GM12878 (cell line): Measurements from ENCODE around the gene DELE1. TPM values are rescaled to one million over a fixed set of nuclear protein-coding genes. Genes with fewer than 3 reads are reported as not detected.

ENCODE experiments used
- ATAC-seq: fragments of 200-7000 bp; cut with Tn5 transposase; 3 replicates; pipeline ENCODE4 v1.9.1; 2020; ENCODE audit warnings: mild to moderate bottlenecking, moderate library complexity
- BruUV-seq: library from RNA; stranded (reverse); fragments of 400-500 nt; replicated peaks from 2 replicates; lab custom pipeline; 2021; lab: Mats Ljungman, UMichigan
- CTCF ChIA-PET: fragments of 300-600 bp; sonication (Branson Sonifier 250); formaldehyde crosslinking; extraction: SDS; loops from one replicate; lab custom pipeline; 2021; ENCODE audit warnings: inconsistent platforms; lab: Yijun Ruan, JAX
- POLR2A ChIA-PET: fragments of 350-600 bp; formaldehyde crosslinking; extraction: SDS; loops from one replicate; lab custom pipeline; 2021; ENCODE audit warnings: inconsistent platforms; lab: Charles Lee
- RAD21 ChIA-PET: fragments of 300-600 bp; sonication (Branson Sonifier 250); formaldehyde crosslinking; loops from one replicate; lab custom pipeline; 2023; ENCODE audit warnings: antibody characterized with exemption; ENCODE audit not compliant: unreplicated experiment; lab: Charles Lee
- SMC1A ChIA-PET: fragments of 300-600 bp; sonication (Branson Sonifier 250); formaldehyde crosslinking; loops from one replicate; lab custom pipeline; 2023; ENCODE audit not compliant: unreplicated experiment, uncharacterized antibody; lab: Charles Lee
- DNase-seq: peaks from one replicate; pipeline ENCODE4 v3.0.0-alpha.2; 2011; ENCODE audit warnings: low read depth, low spot score
- FAIRE-seq: peaks from 3 replicates; lab custom pipeline; 2011; peaks lifted over from hg19 to GRCh38; lab: Jason Lieb, UNC
- H2AFZ ChIP-seq: 2 replicates; pipeline ENCODE4 v1.6.0; 2011; ENCODE audit warnings: low read depth, low read length, control low read depth; ENCODE audit not compliant: control insufficient read depth
- H3K27ac ChIP-seq: 2 replicates; pipeline ENCODE4 v1.5.1; 2011; ENCODE audit warnings: control low read depth; ENCODE audit not compliant: control insufficient read depth, insufficient read depth
- H3K27me3 ChIP-seq, 2 experiments: replicated peaks in 1 of 2; 2 replicates each; pipeline versions ENCODE4 v1.6.0 to v1.6.1; 2011; ENCODE audit warnings: low read length in 1 of 2; ENCODE audit not compliant: control insufficient read depth in 2 of 2, insufficient read depth in 2 of 2
- H3K36me3 ChIP-seq, 2 experiments: 2 replicates each; pipeline ENCODE4 v1.5.1; 2011; ENCODE audit warnings: low read length in 1 of 2; ENCODE audit not compliant: control insufficient read depth in 2 of 2, insufficient read depth in 2 of 2
- H3K4me1 ChIP-seq: 2 replicates; pipeline ENCODE4 v1.6.1; 2011; ENCODE audit warnings: mild to moderate bottlenecking, low read length, moderate library complexity, mixed read lengths; ENCODE audit not compliant: control insufficient read depth, insufficient read depth
- H3K4me2 ChIP-seq: 2 replicates; pipeline ENCODE4 v1.6.0; 2011; ENCODE audit warnings: control low read depth; ENCODE audit not compliant: control insufficient read depth, insufficient read depth
- H3K4me3 ChIP-seq: fragments of 200-600 bp; sonication (generic); 2 replicates; pipeline ENCODE4 v1.5.1; 2016
- H3K79me2 ChIP-seq: 2 replicates; pipeline ENCODE4 v1.6.0; 2011; ENCODE audit warnings: low read length; ENCODE audit not compliant: control insufficient read depth, insufficient read depth
- H3K9ac ChIP-seq: 2 replicates; pipeline ENCODE4 v1.8.0; 2011; ENCODE audit warnings: low read length, control low read depth, mixed read lengths; ENCODE audit not compliant: control insufficient read depth, insufficient read depth
- H3K9me3 ChIP-seq: replicated peaks from 3 replicates; pipeline ENCODE4 v1.5.1; 2011; ENCODE audit warnings: mild to moderate bottlenecking, low read length; ENCODE audit not compliant: control insufficient read depth, insufficient read depth
- H4K20me1 ChIP-seq: 2 replicates; pipeline ENCODE4 v1.6.0; 2011; ENCODE audit not compliant: control insufficient read depth, insufficient read depth
- CTCF ChIP-seq, 3 experiments: IDR thresholded peaks in 2 of 3; conservative IDR thresholded peaks in 1 of 3; 2 replicates each; pipeline ENCODE4 v1.5.1; 2011; ENCODE audit warnings: low read depth in 3 of 3, low read length in 3 of 3, mild to moderate bottlenecking in 3 of 3, control low read depth in 2 of 3, moderate library complexity in 2 of 3, inconsistent platforms in 1 of 3, mixed read lengths in 1 of 3; ENCODE audit not compliant: control insufficient read depth in 2 of 3, insufficient read depth in 1 of 3; ENCODE audit errors: extremely low read depth in 1 of 3
- NFIC ChIP-seq: IDR thresholded peaks from 2 replicates; pipeline ENCODE4 v1.6.1; 2012; ENCODE audit warnings: low read depth, mild to moderate bottlenecking, inconsistent platforms, low read length, moderate library complexity
- STAT3 ChIP-seq: IDR thresholded peaks from 2 replicates; pipeline ENCODE4 v1.6.1; 2011; ENCODE audit warnings: low read depth, low read length, improper control_type of control experiment
- USF1 ChIP-seq: IDR thresholded peaks from 2 replicates; pipeline ENCODE4 v1.6.1; 2011; ENCODE audit warnings: borderline replicate concordance, low read depth, mild to moderate bottlenecking, moderate library complexity, mixed read lengths, low read length; ENCODE audit not compliant: insufficient read depth; ENCODE audit errors: extremely low read length
- WGBS: methylation state at CpG from one replicate; pipeline ENCODE4 v1.1.6; 2016; ENCODE audit warnings: low lambda C conversion rate; ENCODE audit not compliant: insufficient replicate concordance, insufficient coverage; ENCODE audit errors: missing lambda C conversion rate; 5-methylcytosine and 5-hydroxymethylcytosine counted together
- in situ Hi-C: fragments of 300-500 bp; cut with MboI; formaldehyde crosslinking; loops from 9 replicates; pipeline ENCODE4 v1.14.3; 2018; ENCODE audit warnings: mixed read lengths
- intact Hi-C: fragments of 100-400 bp; cut with micrococcal nuclease; formaldehyde crosslinking; loops from one replicate; pipeline ENCODE4 v1.14.2; 2022; ENCODE audit not compliant: unreplicated experiment
- polyA plus RNA-seq, 11 experiments: library from polyadenylated mRNA; depleted of rRNA in 4 of 11; unstranded in 6 of 11; stranded (reverse) in 5 of 11; fragments of >200 nt; fragmentation: Nextera tagmentation in 4 of 11; fragmentation: Illumina TruSeq in 1 of 11; extraction: Ambion mirVana in 4 of 11; extraction: Trizol in 1 of 11; gene quantifications; 1 replicate in 1 of 11; 2 replicates in 10 of 11; pipeline versions ENCODE4 v1.2.1 to v1.2.3, GENCODE V29; 2011 to 2016; ENCODE audit warnings: inconsistent platforms in 2 of 11, missing spikeins in 2 of 11, low read depth in 1 of 11
- total RNA-seq, 4 experiments: library from RNA; depleted of rRNA in 3 of 4; stranded (reverse); fragments of >200 nt in 3 of 4; fragmentation: Illumina TruSeq in 1 of 4; extraction: Trizol in 1 of 4; gene quantifications; 2 replicates each; pipeline versions ENCODE4 v1.2.1 to v1.2.3, GENCODE V29; 2013 to 2021

Gene DELE1
- total and polyA plus RNA-seq, 10 of the 15 experiments (the other 5 are each of a cell fraction or from before 2014, with no cell fraction given), result 18.9 to 71.4 (median 47.6) TPM

- no peak overlapping the region for H3K4me2 ChIP-seq
- H3K9ac ChIP-seq, result no peak overlapping the region
- BruUV-seq, result no TSS peak
- ChIA-PET POLR2A (interaction anchor here (1.5 to 1.7 kb wide), 3 partner anchors 10 to 268 kb away, joined by 4 to 21 read pairs (median 10); partner anchors contain the start of genes DELE1 and RNF14), SMC1A (interaction anchor here (1.0 to 3.9 kb wide), 21 partner anchors 9 to 340 kb away, joined by 3 to 46 read pairs (median 5); partner anchors contain the start of genes DELE1, PCDH1 and RNF14), CTCF (interaction anchor here (0.6 to 5.2 kb wide), 49 partner anchors 9 to 547 kb away, joined by 3 to 101 read pairs (median 6); partner anchors contain the start of genes DELE1, GNPDA1, HDAC3 and PCDH1), RAD21 (interaction anchor here (0.9 to 3.8 kb wide), 16 partner anchors 10 to 323 kb away, joined by 3 to 57 read pairs (median 5); partner anchors contain the start of genes HDAC3, PCDH1, RELL2 and RNF14)
- no peaks in the 10 kb centered on the region for H3K79me2 ChIP-seq
- ATAC-seq, result peak; percentile 50
- H3K4me1 ChIP-seq, result peaks cover 3% of the 10 kb centered on the region; the same call in 1 of the 2 replicates
- FAIRE-seq, result no peak
- in situ Hi-C loops (no loop called here), intact Hi-C loops (loop anchor here (1.0 to 10.0 kb wide), 5 partner anchors 71 to 365 kb away; no protein-coding TSS in a partner anchor)
- H3K27me3 ChIP-seq, result no peaks in the 10 kb centered on the region
- no peaks in the 10 kb centered on the region for H4K20me1 ChIP-seq
- 69% methylated on average over 10 of the region's 10 CpGs for WGBS
- H3K36me3 ChIP-seq, result no peaks in the 10 kb centered on the region
- TF ChIP-seq USF1, result peak; percentile 38
- TF ChIP-seq STAT3, result no peak
- TF ChIP-seq NFIC, result no peak
- peak; percentile 10 to 38 (median 32); a peak in 4 of 6 replicates for TF ChIP-seq CTCF (IDR thresholded peaks at IDR 0.05 in 2 of 3, conservative IDR thresholded peaks at IDR 0.05 in 1 of 3; ENCODE audit: control insufficient read depth in 2 of 3, extremely low read depth in 1 of 3, insufficient read depth in 1 of 3, low read depth in 3 of 3, low read length in 3 of 3)
- no peak for DNase-seq
- no peaks in the 10 kb centered on the region for H3K9me3 ChIP-seq
- H3K27ac ChIP-seq, result no peak overlapping the region
- H2AFZ ChIP-seq, result no peak overlapping the region
- H3K4me3 ChIP-seq, result no peak overlapping the region
Measured at GRCh38 chr5:141960018-141960417, 36.3 kb downstream of the DELE1 start.
